H9 (cell line): Measurements from ENCODE around the gene DOK6. TPM values are rescaled to one million over a fixed set of nuclear protein-coding genes. Genes with fewer than 3 reads are reported as not detected.

Source experiments
- DNase-seq: peaks from one replicate; pipeline ENCODE4 v3.0.0-alpha.2; 2017
- H2AFZ ChIP-seq: one replicate; pipeline ENCODE4 v1.6.1; 2013; ENCODE audit warnings: mild to moderate bottlenecking, low read length, control low read depth, moderate library complexity
- H2AK5ac ChIP-seq: 2 replicates; pipeline ENCODE4 v1.6.1; 2013; ENCODE audit warnings: low read length, control low read depth, mixed read lengths; ENCODE audit not compliant: insufficient read length
- H2BK120ac ChIP-seq: one replicate; pipeline ENCODE4 v1.6.1; 2013; ENCODE audit warnings: low read depth, mild to moderate bottlenecking, low read length, control low read depth, inconsistent platforms; ENCODE audit not compliant: poor library complexity, severe bottlenecking
- H2BK12ac ChIP-seq: 2 replicates; pipeline ENCODE4 v1.6.1; 2013; ENCODE audit warnings: low read length, control low read depth, mixed read lengths, low read depth; ENCODE audit not compliant: insufficient read length
- H2BK15ac ChIP-seq: 2 replicates; pipeline ENCODE4 v1.6.1; 2013; ENCODE audit warnings: low read depth, low read length, control low read depth
- H2BK20ac ChIP-seq: one replicate; pipeline ENCODE4 v1.6.1; 2013; ENCODE audit warnings: low read depth, mild to moderate bottlenecking, low read length, control low read depth, inconsistent platforms; ENCODE audit not compliant: poor library complexity, severe bottlenecking
- H2BK5ac ChIP-seq: 2 replicates; pipeline ENCODE4 v1.6.1; 2013; ENCODE audit warnings: low read length, control low read depth, mixed read lengths; ENCODE audit not compliant: insufficient read length
- H3K14ac ChIP-seq: 2 replicates; pipeline ENCODE4 v1.6.1; 2013; ENCODE audit warnings: low read length, control low read depth; ENCODE audit not compliant: insufficient read depth
- H3K18ac ChIP-seq: 2 replicates; pipeline ENCODE4 v1.6.1; 2013; ENCODE audit warnings: low read depth, mild to moderate bottlenecking, mixed read lengths, low read length, control low read depth; ENCODE audit not compliant: insufficient read length
- H3K23ac ChIP-seq: 2 replicates; pipeline ENCODE4 v1.6.1; 2013; ENCODE audit warnings: low read length, control low read depth, mixed read lengths, low read depth; ENCODE audit not compliant: insufficient read length
- H3K23me2 ChIP-seq: 2 replicates; pipeline ENCODE4 v1.6.1; 2013; ENCODE audit warnings: low read depth, mild to moderate bottlenecking, mixed read lengths, low read length, control low read depth; ENCODE audit not compliant: insufficient read length, poor library complexity, severe bottlenecking
- H3K27ac ChIP-seq: 2 replicates; pipeline ENCODE4 v1.5.1; 2013; ENCODE audit warnings: low read length, control low read depth, mixed read lengths, low read depth; ENCODE audit not compliant: insufficient read length
- H3K27me3 ChIP-seq: 2 replicates; pipeline ENCODE4 v1.6.1; 2013; ENCODE audit warnings: low read length, control low read depth, inconsistent platforms; ENCODE audit not compliant: insufficient read depth
- H3K4ac ChIP-seq: 2 replicates; pipeline ENCODE4 v1.6.1; 2013; ENCODE audit warnings: low read depth, mild to moderate bottlenecking, control low read depth, inconsistent platforms, low read length, moderate library complexity
- H3K4me1 ChIP-seq: 2 replicates; pipeline ENCODE4 v1.6.1; 2013; ENCODE audit warnings: low read length, control low read depth, inconsistent platforms; ENCODE audit not compliant: insufficient read depth
- H3K4me2 ChIP-seq: 2 replicates; pipeline ENCODE4 v1.6.1; 2013; ENCODE audit warnings: low read length, control low read depth, mixed read lengths; ENCODE audit not compliant: insufficient read length, insufficient read depth
- H3K56ac ChIP-seq: 2 replicates; pipeline ENCODE4 v1.6.1; 2013; ENCODE audit warnings: low read depth, mild to moderate bottlenecking, mixed read lengths, low read length, control low read depth; ENCODE audit not compliant: insufficient read length
- H3K79me1 ChIP-seq: 2 replicates; pipeline ENCODE4 v1.6.1; 2013; ENCODE audit warnings: low read depth, mild to moderate bottlenecking, moderate library complexity, low read length, control low read depth, inconsistent platforms; ENCODE audit not compliant: insufficient read depth, poor library complexity, severe bottlenecking
- H3K79me2 ChIP-seq: 2 replicates; pipeline ENCODE4 v1.6.1; 2013; ENCODE audit warnings: low read length, control low read depth, inconsistent platforms; ENCODE audit not compliant: insufficient read depth
- H3K9ac ChIP-seq: 2 replicates; pipeline ENCODE4 v1.6.1; 2013; ENCODE audit warnings: low read length, control low read depth, mixed read lengths; ENCODE audit not compliant: insufficient read length; ENCODE audit errors: extremely low read depth
- H3K9me3 ChIP-seq: one replicate; pipeline ENCODE4 v1.6.1; 2013; ENCODE audit warnings: low read depth, low read length, inconsistent platforms; ENCODE audit not compliant: control insufficient read depth
- H3T11ph ChIP-seq: one replicate; pipeline ENCODE4 v1.6.1; 2013; ENCODE audit warnings: mild to moderate bottlenecking, low read length, control low read depth, inconsistent platforms
- H4K20me1 ChIP-seq: one replicate; pipeline ENCODE4 v1.6.1; 2013; ENCODE audit not compliant: control insufficient read depth, insufficient read length, insufficient read depth
- H4K5ac ChIP-seq: 2 replicates; pipeline ENCODE4 v1.6.1; 2013; ENCODE audit warnings: low read depth, mild to moderate bottlenecking, mixed read lengths, low read length, control low read depth; ENCODE audit not compliant: insufficient read length
- H4K8ac ChIP-seq: replicated peaks from 2 replicates; pipeline ENCODE4 v1.6.1; 2013; ENCODE audit warnings: low read length, control low read depth, mixed read lengths, low read depth; ENCODE audit not compliant: insufficient read length
- H4K91ac ChIP-seq: 2 replicates; pipeline ENCODE4 v1.6.1; 2013; ENCODE audit warnings: low read depth, mild to moderate bottlenecking, moderate library complexity, mixed read lengths, low read length, control low read depth; ENCODE audit not compliant: insufficient read length
- H3K27ac Mint-ChIP-seq, 3 experiments: 2 replicates in 2 of 3; 3 replicates in 1 of 3; pipeline ENCODE4 v1.8.0; 2020 to 2021; ENCODE audit warnings: mixed read lengths in 3 of 3, mild to moderate bottlenecking in 1 of 3, moderate library complexity in 1 of 3
- H3K27me3 Mint-ChIP-seq: 2 replicates; pipeline ENCODE4 v1.8.0; 2021; ENCODE audit warnings: low read depth, mild to moderate bottlenecking, moderate library complexity, mixed read lengths
- H3K36me3 Mint-ChIP-seq, 3 experiments: 2 replicates in 2 of 3; 3 replicates in 1 of 3; pipeline ENCODE4 v1.8.0; 2020 to 2021; ENCODE audit warnings: low read depth in 3 of 3, mixed read lengths in 3 of 3; ENCODE audit not compliant: insufficient read depth in 1 of 3
- H3K4me1 Mint-ChIP-seq, 2 experiments: 2 replicates each; pipeline ENCODE4 v1.8.0; 2020; ENCODE audit warnings: mixed read lengths in 2 of 2
- H3K4me3 Mint-ChIP-seq, 2 experiments: 2 replicates in 1 of 2; 3 replicates in 1 of 2; pipeline ENCODE4 v1.8.0; 2020 to 2021; ENCODE audit warnings: mild to moderate bottlenecking in 2 of 2, mixed read lengths in 2 of 2, moderate library complexity in 1 of 2
- H3K9me3 Mint-ChIP-seq, 2 experiments: 2 replicates in 1 of 2; 3 replicates in 1 of 2; pipeline ENCODE4 v1.8.0; 2020; ENCODE audit warnings: mild to moderate bottlenecking in 2 of 2, mixed read lengths in 2 of 2, moderate library complexity in 1 of 2
- CTCF ChIP-seq: fragments of 200-600 bp; sonication (generic); conservative IDR thresholded peaks from 3 replicates; pipeline ENCODE4 v1.8.0; 2021; ENCODE audit warnings: antibody characterized with exemption, mild to moderate bottlenecking
- WGBS: extraction: QIAGEN DNeasy Blood & Tissue Kit; methylation state at CpG from one replicate; pipeline ENCODE4 v1.1.7; 2013; ENCODE audit warnings: missing lambda C conversion rate, low lambda C conversion rate, mixed read lengths; ENCODE audit not compliant: insufficient read length; ENCODE audit errors: extremely low coverage; 5-methylcytosine and 5-hydroxymethylcytosine counted together
- total RNA-seq: library from RNA; stranded (reverse); gene quantifications from 2 replicates; pipeline ENCODE4 v1.2.1, GENCODE V29; 2021

DOK6 gene
- total RNA-seq, 1 experiment from 2014 or later, result 0.20 TPM

- Histone ChIP-seq H2BK5ac (no peak overlapping the region), H2BK120ac (no peak overlapping the region), H4K8ac (no peak overlapping the region), H2BK15ac (no peak overlapping the region), H3K56ac (no peak overlapping the region), H3K4ac (no peak overlapping the region), H3K14ac (no peak overlapping the region), H2BK12ac (no peak overlapping the region), H2BK20ac (no peak overlapping the region), H3K27me3 (no peaks in the 10 kb centered on the region), H4K5ac (no peak overlapping the region), H3K79me1 (no peaks in the 10 kb centered on the region), H3K18ac (no peak overlapping the region), H3K4me2 (peak overlapping the region; percentile 73), H3K23ac (no peak overlapping the region), H3K27ac (peak overlapping the region; percentile 17), H4K20me1 (no peaks in the 10 kb centered on the region), H2AK5ac (no peak overlapping the region), H4K91ac (no peak overlapping the region), H3K9me3 (no peaks in the 10 kb centered on the region), H3T11ph (no peak overlapping the region), H3K4me1 (peaks cover 8% of the 10 kb centered on the region; the same call in 1 of the 2 replicates), H2AFZ (no peak overlapping the region), H3K79me2 (no peaks in the 10 kb centered on the region), H3K9ac (no peak overlapping the region), H3K23me2 (no peaks in the 10 kb centered on the region)
- H3K27ac Mint-ChIP-seq, result peak overlapping the region in 2 of 3 experiments; percentile 68 to 79; a peak in 4 of 7 replicates
- peak overlapping the region; percentile 44 to 55; a peak in 4 of 5 replicates for H3K4me3 Mint-ChIP-seq
- peak; percentile 28; the same call in 1 of the 3 replicates for TF ChIP-seq CTCF
- H3K36me3 Mint-ChIP-seq, result peaks cover 3 to 22% (median 10%) of the 10 kb centered on the region in 3 experiments; a peak in 6 of 7 replicates
- peaks cover 30% of the 10 kb centered on the region in 2 experiments for H3K4me1 Mint-ChIP-seq
- H3K27me3 Mint-ChIP-seq, result no peaks in the 10 kb centered on the region
- DNase-seq, result peak; percentile 43
- WGBS, result no CpG with 5 or more reads among the region's 6 CpGs
- H3K9me3 Mint-ChIP-seq, result peaks cover 14 to 16% of the 10 kb centered on the region in 2 experiments; a peak in 4 of 5 replicates
Observed at GRCh38 chr18:69757733-69758132, 357.0 kb downstream of the DOK6 start.
